ENCODE measurements around the gene FAM83G.

GRCh38 chr17:18986541-18987229 lies 17.9 kb downstream of the FAM83G start:
- TF ChIP-seq CTCF (conservative IDR thresholded peaks at IDR 0.05 in 1 of 2, IDR thresholded peaks at IDR 0.05 in 1 of 2; ENCODE audit: extremely low read depth in 1 of 2, insufficient read depth in 1 of 2, low read depth in 1 of 2, low read length in 2 of 2) (no peak), EZH2 (IDR thresholded peaks at IDR 0.05; ENCODE audit: borderline replicate concordance, low read length) (no peak)

Measured in mammary epithelial cell (primary cell).